HG03520 (cell line): ENCODE measurements around the gene MAGI1.

Experiments
- ATAC-seq: cut with Tn5 transposase; IDR thresholded peaks from one replicate; pipeline ENCODE4 v1.9.1; 2021; ENCODE audit warnings: mild to moderate bottlenecking, moderate library complexity; ENCODE audit not compliant: unreplicated experiment

MAGI1 gene

DNA sequence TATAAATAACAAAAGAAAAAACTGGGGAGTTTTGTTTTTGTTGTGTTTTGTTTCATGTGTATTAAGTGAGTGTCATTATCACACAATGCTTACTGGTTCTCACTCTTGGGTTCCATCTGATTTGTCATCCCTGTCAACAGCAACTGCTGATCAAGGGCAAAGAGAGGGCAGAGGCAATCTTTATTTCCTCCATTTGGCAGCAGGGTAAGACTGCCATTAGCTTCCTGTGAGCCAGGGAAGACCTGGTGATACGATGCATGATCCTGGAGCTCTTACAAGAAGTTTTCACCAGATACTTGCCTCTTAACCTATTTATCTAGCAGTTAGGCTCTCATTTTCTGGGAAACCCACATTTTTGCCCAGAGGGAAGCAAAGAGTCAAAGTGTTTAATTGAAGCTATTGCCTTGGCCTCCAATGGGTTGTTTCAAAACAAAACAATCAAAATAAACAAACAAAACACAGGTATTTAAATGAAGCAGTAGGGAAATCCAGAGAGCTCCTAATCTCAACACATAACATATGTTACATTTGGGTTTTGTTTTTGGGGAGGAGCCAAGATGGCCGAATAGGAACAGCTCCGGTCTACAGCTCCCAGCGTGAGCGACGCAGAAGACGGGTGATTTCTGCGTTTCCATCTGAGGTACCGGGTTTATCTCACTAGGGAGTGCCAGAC is 529.8 kb downstream of the MAGI1 start:
- no peak for ATAC-seq

DNA sequence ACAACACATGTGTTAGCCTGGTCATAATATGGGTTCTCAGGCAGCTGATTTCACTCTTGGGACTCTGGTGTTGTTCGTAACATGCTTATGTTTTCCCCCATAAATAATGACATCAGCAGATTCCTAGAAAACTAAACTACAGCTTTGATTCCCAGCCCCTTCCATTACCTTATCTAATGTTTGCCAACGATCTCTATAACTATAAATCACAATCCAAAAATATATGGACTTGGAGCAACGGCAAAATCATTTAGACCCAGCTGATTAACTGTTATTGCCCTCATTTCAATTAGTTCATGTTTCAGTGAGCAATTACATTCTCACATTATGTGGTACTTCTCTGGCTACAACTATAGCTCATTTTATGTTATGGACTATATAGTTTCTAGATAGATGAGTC is 531.3 kb downstream of the MAGI1 start:
- no peak for ATAC-seq

DNA sequence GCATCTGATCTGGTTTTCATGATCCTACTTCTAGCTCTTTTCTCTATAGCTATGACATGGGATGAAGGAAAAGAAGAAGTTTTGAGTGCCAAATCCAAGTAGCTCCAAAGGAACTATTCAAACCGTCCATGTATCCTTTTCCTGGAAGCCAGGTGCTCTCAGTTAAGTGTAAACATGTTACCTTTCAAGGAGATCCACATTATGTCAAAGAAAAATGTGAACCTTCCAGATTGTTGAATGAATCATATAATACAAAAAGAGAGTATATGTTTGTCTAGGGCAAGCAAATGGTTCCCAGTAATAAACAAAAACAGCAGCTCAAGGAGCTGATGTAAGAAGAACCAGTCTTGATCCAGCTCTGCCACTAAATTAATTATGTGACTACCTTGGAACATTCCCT is 534.9 kb downstream of the MAGI1 start:
- ATAC-seq: no peak

DNA sequence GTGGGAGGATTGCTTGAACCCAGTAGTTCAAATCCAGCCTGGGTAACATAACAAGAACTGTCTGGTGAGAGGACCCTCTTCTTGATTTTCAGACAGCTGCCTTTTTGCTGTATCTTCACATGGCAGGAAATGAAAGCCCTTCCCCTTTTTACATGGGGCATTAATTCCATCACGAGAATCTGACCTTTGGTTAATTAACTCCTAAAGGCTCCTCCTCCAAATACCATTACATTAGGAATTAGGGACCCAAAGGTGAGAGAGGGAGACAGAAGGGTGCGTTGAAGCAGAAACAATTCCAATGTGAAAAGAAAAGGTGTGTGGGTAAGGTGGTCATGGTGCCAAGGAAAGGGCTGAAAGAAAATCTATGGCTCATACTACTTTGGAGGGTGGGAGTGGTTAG is 536.2 kb downstream of the MAGI1 start:
- ATAC-seq: no peak

DNA sequence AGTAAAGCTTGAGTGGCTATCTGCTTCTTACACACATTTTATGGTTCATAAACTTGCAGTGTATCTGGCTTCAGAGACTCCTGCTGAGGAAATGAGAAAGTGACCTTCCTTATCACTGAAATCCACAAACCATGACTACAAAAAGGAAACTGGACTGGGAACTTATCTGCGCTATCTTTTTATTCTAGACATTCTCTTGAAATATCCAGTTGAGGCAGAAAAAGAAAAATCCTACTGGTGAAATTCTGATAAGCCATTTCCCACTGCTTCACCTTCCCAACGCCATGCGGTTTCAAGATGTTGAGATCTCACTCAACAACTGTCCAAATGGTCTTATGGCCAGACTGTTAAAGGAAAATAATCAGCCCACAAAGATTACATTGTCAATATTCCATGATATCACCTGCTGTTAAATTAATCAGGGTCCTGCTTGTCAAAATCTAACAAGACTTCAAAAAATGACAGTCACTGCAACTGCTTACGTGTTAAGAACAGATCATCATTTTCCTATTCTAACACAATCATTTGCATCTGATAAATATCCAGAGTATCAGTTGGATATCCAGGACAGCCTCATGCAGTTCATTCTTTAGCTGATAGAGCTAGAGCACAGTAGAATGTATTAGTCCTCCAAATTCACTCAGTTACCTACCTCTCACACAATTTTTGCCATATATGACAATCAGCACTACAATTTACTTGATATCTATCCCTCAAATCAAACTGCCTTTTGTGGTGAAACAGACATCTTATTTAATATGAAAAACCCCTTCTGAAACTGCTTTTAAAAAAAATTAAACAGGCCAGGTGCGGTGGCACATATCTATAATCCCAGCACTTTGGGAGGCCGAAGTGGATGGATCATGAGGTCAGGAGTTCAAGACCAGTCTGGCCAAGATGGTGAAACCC is 538.1 kb downstream of the MAGI1 start:
- no peak for ATAC-seq

DNA sequence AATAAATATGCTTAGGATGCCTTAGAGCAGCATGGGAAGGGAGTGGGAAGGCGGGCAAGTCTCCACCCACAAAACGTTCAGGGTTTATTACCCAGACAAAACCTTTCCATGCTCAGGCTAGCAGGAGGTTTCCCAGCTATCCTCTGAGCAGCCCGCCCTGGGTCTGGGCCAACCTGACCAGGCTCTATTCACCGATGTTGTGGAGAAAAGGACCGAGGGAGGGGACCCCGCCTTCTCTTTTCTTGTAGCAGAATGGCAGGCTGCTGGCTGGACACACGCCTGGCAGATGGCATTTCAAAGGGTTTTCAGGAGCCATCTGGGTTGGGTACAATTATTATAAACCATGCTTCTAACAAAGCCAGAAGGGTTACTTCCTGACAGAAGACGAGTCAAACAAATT is 540.9 kb downstream of the MAGI1 start:
- no peak for ATAC-seq

DNA sequence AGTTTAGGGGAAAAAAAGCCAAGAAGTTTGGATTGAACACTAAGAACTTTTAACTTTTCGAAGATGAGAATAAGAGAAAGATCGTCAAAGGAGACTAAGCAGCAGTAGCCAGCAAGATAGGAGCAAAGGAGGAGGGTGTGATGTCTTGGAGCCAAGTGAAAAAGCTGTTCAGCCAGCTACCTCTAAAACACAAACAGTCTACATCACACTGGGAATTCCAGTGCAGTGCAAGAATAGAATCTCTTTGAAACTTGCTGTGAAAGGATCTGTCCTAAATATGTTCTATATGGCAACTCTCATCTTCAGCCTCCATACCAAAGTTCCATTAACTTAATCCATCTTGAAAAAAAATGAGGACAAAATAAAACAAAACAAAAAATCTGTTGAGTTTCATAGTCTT is 541.5 kb downstream of the MAGI1 start:
- no peak for ATAC-seq

DNA sequence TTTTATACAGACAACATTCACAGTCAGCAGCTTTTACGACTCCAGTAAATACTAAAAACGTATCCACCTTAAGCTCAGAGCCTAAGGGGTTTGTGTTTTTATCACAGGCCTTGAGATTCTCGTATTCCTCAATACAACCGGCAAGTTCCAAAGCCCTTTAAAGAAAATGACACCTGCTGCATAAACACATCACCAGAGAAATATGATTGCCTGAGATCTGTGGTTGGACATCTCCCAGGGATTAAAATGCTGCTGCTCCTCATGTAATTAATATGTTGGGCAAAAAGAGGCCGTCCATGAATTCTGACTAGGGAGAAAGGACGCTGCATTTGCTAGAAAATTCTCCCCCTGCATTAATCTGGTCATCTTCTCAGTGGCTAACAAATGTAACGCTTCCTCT is 544.8 kb downstream of the MAGI1 start:
- ATAC-seq: no peak

DNA sequence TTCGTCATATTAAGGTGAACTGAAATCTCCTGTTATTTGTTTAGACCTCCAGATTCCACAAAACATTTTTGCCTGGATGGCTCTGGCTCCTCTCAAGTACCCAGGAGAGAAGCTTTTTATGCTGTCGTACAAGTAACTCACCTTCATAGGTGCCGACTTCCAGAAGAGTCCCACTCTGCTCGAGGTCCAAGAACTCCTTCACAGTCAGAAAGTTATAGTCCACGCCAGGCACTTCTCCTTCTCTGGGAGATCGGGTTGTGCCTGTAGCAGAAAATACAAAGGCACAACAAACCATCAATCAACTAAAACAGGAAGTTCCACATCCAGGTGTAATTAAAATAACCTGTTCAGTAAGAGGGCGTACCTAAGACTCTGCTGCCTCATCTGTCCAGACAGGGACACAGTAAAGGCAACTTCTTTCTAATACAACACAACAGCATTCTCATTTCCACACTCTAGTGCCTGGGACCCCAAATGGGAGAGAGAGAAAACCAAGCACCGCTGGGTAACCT is 545.3 kb downstream of the MAGI1 start:
- no peak for ATAC-seq

DNA sequence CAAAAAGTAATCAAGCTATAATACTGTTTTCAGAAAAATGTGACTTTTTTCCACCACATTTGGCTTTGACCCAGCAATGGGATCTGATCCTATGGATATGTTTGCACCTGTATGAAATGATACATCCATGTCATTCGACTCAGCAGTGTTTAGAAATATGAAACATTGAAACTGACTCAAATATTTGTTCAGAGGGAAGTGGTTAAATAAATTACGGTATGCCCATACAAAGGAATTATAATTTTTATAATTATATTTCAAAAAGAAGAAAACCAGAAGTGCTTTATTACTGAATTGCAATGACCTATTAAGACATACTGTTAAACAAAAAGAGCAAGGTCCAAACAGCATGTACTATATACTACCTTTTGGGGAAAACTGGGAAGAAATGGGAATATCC is 546.5 kb downstream of the MAGI1 start:
- no peak for ATAC-seq

DNA sequence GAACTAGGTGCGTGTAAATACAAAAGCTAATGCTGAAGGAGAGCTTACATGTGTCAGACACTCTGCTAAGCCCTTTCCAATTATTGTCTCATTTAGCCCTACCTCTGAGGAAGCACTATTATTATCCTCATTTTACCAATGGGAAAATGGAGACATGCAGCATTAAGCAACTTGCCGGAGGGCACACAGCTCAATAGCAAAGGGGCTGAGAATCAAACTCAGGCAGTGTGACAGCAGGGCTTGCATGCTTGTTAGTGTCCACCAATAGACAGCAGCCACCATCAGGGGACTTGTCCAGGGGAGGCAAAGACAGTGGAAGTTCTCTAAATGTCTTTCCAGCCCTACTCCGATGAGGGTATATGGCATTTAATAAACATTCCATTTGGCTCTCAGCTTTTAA is 548.6 kb downstream of the MAGI1 start:
- no peak for ATAC-seq

DNA sequence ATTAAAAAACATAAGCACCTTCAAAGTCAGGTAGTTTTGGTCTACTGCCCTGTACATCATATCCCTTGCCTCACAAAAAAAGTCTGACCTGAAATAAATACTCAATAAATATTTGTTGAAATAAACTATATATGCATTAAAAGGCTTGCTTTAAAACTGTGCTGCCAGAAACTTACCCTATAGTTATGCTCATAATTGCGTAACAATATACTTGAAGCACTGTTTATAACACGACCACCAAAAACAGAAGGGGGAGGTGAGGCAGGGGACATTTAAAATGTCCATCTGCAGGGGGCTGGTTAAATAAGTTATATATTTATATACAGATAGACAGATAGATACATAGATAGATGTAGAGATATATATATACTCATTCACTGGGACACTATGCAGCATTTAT is 549.5 kb downstream of the MAGI1 start:
- no peak for ATAC-seq

DNA sequence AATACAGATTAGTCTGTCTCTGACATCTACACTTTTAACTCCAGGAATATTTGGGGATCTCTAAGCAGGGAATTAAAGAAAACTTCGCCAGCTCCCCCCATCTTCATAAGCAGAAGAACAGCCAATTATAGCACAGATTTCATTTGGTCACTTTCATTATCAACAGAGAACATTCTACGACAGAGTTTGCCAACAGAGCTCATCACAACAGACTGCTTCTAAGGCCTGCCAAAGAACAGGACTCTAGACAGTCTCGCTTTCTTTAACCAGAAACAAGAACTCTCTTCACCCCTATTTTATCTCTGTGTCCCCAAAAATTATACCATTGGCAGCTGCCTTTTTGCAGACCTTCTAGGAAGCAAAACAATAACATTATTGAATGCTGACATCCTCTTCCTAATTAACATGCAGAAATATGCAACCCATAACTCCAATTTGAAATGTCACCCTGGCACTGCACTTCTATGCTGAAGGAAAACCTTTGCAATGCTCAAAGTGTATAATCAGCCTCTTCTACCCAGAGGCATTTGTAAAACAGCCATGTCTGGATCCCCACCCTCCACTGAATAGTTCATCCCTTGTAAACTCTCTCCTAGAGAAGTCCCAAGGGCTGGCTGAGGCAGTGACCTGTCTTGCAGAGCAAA is 552.8 kb downstream of the MAGI1 start:
- no peak for ATAC-seq

DNA sequence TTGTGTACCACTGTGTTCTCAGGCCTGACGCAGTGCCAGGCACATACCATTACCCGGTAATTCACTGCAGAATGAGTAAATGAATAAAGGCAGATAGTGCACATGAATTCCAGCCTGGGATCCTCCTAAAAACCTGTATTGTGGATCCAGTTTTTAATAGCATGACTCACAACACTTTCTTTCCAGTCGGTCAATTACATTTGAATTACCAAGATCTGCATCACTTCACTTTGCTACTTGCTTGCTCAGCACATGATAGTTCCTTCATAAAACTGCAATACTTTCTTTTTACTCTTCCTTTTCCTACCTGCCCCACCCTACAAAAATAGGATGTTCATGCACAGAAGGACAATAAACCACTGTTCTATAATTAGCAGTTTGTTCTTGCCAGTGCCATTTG is 553.8 kb downstream of the MAGI1 start:
- ATAC-seq: no peak

DNA sequence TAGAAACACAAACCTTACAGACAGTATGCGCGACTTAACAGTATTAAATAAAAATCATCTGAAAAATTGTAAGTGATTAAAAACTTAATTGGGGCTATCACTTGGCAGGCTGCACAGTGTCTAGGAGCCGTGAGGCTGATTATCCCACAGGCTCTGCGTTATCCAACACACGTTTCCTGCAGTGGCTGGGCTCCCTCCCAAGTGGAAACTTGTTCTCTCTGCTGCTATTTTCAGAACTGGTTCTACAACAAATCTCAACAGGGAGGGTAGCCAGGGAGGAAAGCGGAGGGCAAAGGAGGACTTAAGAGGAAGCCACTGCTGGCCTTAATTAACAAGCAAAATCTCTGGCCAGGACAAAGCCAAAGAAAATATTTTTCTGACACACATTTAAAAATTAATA is 555.2 kb downstream of the MAGI1 start:
- ATAC-seq: no peak

DNA sequence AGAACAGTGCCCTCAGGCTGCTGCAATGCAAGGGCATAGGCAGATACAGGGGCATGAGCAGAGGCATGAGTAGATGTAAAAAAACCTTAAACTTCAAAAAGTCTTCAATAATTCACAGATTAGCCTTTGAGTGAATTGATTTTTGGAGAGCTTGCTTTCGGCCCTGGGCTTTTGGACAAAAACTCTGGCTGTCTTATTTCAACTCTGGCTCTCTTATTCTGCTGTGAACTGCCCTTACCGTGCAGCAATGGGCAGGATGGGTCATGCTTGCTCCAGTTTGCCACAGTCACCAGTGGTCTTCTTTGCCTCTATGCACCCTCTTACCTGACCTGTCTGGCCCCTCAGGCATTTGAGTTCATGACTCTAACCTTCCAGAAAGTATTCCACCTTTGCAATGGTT is 555.7 kb downstream of the MAGI1 start:
- no peak for ATAC-seq

DNA sequence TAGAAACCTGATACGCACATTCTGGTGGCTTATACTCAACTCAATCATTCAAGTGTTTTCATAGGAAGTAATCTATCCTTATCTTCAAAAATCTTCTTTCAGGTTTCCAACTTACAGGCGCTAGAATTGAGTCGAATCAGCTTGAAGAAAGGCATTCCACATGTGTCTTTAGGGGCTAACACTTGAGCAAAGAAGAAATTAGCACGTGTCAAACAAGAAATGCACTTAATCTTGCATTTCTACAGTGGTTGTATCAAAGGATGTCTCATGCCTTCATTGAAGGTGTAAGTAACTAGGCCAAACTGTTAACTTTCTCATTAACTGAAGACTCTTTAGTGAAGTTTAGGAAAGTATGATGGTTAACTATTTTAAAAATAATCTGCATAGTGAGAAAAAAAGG is 557.6 kb downstream of the MAGI1 start:
- ATAC-seq: no peak

DNA sequence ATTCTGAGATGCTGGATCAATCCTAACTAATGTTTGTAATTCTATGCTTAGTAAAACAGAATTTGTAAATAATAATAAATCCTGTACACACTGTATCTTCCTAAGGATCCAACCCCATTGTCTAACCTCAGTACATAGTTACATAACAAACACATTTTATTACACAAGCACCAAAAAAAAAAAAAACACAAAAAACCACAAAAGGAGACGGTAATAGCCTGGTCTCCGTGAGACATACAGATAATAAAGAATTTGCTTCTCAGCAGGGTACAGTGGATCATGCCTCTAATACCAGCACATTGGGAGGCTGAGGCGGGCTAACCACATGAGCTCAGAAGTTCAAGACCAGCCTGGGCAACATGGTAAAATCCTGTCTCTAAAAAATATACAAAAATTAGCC is 558.7 kb downstream of the MAGI1 start:
- no peak for ATAC-seq

DNA sequence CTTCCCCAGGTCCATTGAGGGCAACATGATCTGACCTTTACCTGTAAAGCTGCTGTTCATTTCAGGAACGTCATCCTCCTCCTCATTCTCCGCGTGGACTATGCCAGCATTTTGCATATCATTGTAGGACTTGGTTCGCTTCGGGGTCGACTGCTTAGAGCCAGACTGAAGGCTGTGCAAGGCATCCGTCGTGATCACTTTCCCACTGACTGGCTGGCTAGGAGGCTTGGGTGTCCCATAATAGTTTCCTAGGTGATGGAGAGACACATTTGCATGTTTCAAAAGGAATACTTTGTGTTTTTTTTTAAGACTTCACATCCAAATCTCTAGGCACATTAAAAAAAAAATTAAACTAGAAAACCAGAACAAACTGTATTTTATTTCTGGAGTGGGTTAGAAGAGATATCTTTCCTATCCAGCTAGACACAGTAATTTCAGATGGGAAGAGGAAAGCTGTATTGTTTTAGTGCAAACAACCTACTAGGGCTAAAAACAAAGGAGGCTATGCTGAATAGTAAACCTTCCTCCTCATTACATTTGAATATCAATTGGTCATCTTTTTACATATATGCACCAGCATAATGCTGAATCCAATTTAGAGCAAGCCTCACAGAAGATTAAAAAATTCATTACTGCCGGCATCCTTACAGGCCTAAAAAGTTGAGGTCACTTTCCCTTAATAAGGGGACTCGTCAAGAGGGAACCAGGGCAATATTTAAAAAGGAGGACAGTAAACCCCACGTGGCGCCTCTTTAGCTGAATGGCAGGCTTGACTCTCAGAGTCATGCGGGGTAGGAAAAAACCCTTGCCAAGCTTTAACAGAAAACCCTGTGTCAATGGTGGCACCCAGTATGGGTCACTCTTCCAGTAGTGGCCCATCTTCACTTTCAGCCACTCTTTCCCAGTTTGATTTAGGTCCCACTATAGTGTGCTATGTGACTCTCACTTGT is 559.9 kb downstream of the MAGI1 start:
- ATAC-seq: no peak

DNA sequence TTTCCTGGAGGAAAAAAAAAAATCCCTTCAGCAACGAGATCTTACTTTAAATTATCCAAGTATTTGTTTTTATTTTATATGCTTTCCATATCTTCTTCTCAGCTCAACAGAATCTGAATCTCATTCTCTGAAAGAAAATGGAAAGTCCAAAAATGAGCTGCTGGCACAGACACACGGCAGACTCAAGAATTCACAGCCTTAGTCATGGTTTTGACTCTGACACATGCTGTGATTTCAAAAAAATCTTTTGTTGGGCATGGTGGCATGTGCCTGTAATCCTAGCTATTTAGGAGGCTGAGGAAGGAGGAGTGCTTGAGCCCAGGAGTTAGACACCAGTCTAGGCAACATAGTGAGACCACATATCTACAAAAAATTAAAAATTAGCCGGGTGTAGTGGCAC is 565.0 kb downstream of the MAGI1 start:
- no peak for ATAC-seq

DNA sequence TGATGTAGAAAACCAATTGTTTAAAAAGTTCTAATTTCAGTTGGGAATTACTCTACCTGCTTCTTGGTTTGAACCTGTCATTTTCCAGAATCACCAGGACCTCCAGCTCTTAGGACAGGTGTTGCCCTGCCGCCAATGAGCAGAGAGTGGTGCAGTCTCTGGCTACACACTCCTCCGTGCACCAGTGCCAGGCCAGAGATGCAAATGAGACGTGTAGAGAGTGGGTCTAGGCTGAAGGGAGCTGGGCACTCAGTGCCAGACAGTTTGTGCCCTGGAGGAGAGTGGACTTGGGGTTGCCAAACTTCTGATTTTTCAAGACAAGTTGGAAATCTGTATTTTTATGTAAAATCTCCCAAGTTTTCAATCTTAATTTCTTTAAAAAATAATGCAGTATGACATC is 566.2 kb downstream of the MAGI1 start:
- no peak for ATAC-seq
